ENCODE data around the gene HGS.
"Not testable (repeated sequence)": the region's sequence is repeated elsewhere in the genome, so short reads cannot be mapped to it uniquely, and the experiment has no call there.

HGS gene

GRCh38 chr17:81735264-81736102 is 51.7 kb downstream of the HGS start:
- FAIRE-seq, result no peak
- TF ChIP-seq, protein P1, sequence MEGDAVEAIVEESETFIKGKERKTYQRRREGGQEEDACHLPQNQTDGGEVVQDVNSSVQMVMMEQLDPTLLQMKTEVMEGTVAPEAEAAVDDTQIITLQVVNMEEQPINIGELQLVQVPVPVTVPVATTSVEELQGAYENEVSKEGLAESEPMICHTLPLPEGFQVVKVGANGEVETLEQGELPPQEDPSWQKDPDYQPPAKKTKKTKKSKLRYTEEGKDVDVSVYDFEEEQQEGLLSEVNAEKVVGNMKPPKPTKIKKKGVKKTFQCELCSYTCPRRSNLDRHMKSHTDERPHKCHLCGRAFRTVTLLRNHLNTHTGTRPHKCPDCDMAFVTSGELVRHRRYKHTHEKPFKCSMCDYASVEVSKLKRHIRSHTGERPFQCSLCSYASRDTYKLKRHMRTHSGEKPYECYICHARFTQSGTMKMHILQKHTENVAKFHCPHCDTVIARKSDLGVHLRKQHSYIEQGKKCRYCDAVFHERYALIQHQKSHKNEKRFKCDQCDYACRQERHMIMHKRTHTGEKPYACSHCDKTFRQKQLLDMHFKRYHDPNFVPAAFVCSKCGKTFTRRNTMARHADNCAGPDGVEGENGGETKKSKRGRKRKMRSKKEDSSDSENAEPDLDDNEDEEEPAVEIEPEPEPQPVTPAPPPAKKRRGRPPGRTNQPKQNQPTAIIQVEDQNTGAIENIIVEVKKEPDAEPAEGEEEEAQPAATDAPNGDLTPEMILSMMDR (IDR thresholded peaks at IDR 0.05; ENCODE audit: insufficient read depth, missing control alignments), result no peak
- no peak for DNase-seq (ENCODE audit: insufficient read length, low spot score)

GRCh38 chr17:81737947-81738800 is 54.4 kb downstream of the HGS start:
- DNase-seq (ENCODE audit: insufficient read length, low spot score) (no peak), FAIRE-seq (no peak)
- TF ChIP-seq, protein P1 (IDR thresholded peaks at IDR 0.05; ENCODE audit: insufficient read depth, missing control alignments), result no peak

DNA sequence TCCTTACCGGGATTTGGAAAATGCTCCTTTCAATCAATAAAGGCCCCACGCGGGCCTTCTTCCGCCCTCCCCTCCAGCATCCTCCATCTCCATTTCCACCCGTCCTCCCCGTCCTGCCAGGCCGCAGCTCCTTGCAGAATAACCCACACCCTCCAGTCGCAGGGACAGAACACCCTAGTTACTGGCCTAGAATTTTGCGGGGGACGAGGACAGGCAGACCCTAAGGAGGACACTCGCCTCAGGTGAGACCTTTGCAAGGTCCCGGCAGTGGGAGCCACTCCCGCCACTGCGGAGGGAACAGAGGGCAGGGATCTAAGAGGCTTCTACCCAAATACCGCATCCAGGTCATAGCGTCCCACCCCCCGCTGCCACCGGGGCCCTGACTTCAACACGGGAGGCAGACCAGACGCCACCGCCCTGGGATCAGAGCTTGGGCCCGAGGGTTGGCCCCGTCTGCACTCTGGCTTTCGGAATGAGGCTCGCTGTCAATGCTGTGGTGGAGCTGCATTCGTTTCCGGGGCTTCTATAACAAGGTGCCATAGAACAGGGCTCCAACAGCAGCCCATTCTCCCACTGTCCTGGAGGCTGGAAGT is 55.1 kb downstream of the HGS start:
- DNase-seq (ENCODE audit: insufficient read length, low spot score) (no peak), FAIRE-seq (no peak)
- TF ChIP-seq, protein P1 (IDR thresholded peaks at IDR 0.05; ENCODE audit: insufficient read depth, missing control alignments), result no peak

DNA sequence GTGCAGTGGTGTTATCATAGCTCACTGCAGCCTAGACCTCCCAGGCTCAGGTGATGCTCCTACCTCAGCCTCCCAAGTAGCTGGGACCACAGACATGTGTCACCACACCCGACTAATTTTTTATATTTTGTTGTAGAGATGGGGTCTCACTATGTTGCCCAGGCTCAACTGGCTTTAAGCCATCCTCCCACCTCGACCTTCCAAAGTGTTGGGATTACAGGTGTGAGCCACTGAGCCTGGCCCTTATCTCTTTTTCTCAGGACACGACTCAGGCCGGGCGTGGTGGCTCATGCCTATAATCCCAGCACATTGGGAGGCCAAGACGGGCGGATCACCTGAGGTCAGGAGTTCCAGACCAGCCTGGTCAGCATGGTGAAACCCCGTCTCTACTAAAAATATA is 55.8 kb downstream of the HGS start:
- not testable (repeated sequence) for DNase-seq (ENCODE audit: insufficient read length, low spot score); FAIRE-seq

DNA sequence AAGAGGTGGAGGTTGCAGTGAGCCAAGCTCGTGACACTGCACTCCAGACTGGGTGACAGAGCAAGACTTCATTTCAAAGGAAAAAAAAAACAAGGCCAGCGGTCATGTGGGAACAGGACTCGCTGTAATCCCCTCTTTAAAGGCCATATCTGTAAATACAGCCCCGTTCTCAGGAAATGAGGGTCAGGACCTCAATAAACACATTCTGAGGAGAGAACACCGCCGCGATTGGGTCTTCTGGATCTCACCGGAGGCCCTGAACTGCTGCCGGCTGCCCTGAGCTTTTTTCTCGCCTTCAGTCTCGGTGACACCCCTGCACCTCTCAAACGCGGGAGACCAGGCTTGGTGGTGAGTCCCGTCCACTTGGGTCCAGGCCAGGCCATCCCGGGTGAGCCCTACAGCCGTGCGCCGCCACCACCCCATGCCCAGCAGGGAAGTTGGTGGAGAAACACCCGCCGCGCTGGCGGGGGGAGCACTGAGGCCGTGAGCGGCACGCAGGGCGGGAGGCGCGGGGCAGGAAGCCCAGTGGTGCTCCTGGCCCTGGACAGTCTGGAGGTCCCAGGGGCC is 56.7 kb downstream of the HGS start:
- TF ChIP-seq, protein P1 (IDR thresholded peaks at IDR 0.05; ENCODE audit: insufficient read depth, missing control alignments), result no peak
- FAIRE-seq (no peak), DNase-seq (ENCODE audit: insufficient read length, low spot score) (no peak)

GRCh38 chr17:81741049-81741593 is 57.3 kb downstream of the HGS start:
- TF ChIP-seq, protein P1 (IDR thresholded peaks at IDR 0.05; ENCODE audit: insufficient read depth, missing control alignments), result no peak
- DNase-seq (ENCODE audit: insufficient read length, low spot score), result no peak
- no peak for FAIRE-seq

All from D721Med (cell line).